GM23338 (cell line): ENCODE data around the gene IL6R.

Source experiments
- CREB1 ChIP-seq: fragments of 250-450 bp; sonication (Bioruptor Pico); IDR thresholded peaks from 2 replicates; pipeline ENCODE4 v1.5.0; 2020; ENCODE audit warnings: low read depth, mild to moderate bottlenecking, moderate library complexity
- EZH2 ChIP-seq: fragments of 200-600 bp; sonication (generic); IDR thresholded peaks from one replicate; pipeline ENCODE4 v1.8.0; 2017; ENCODE audit warnings: antibody characterized with exemption, mild to moderate bottlenecking, low read depth; ENCODE audit not compliant: unreplicated experiment
- EZH2phosphoT487 ChIP-seq: fragments of 200-600 bp; sonication (generic); IDR thresholded peaks from one replicate; pipeline ENCODE4 v1.8.1; 2018; ENCODE audit warnings: antibody characterized with exemption; ENCODE audit not compliant: unreplicated experiment
- POLR2AphosphoS5 ChIP-seq: IDR thresholded peaks from 2 replicates; pipeline ENCODE4 v1.6.1; 2016; ENCODE audit warnings: antibody characterized with exemption, low read depth
- ZNF114 ChIP-seq: fragments of 250-450 bp; sonication (Bioruptor Pico); IDR thresholded peaks from 2 replicates; pipeline ENCODE4 v1.5.0; 2020; ENCODE audit warnings: mild to moderate bottlenecking, moderate library complexity
- ZNF331 ChIP-seq: fragments of 250-450 bp; sonication (Bioruptor Pico); IDR thresholded peaks from 2 replicates; pipeline ENCODE4 v1.5.0; 2020; ENCODE audit warnings: low read depth, mild to moderate bottlenecking, moderate library complexity
- TF ChIP-seq, protein P1 (sequence below), 2 experiments: fragments of 200-600 bp in 1 of 2; sonication (generic) in 1 of 2; conservative IDR thresholded peaks; 2 replicates each; pipeline versions ENCODE4 v1.5.1 to v1.6.1; 2016 to 2017; ENCODE audit warnings: antibody characterized with exemption in 2 of 2, low read depth in 2 of 2, mild to moderate bottlenecking in 2 of 2, moderate library complexity in 1 of 2
- TF ChIP-seq, protein P2 (sequence below): IDR thresholded peaks from one replicate; pipeline ENCODE4 v1.6.1; 2018; ENCODE audit warnings: antibody characterized with exemption; ENCODE audit not compliant: unreplicated experiment

DNA sequence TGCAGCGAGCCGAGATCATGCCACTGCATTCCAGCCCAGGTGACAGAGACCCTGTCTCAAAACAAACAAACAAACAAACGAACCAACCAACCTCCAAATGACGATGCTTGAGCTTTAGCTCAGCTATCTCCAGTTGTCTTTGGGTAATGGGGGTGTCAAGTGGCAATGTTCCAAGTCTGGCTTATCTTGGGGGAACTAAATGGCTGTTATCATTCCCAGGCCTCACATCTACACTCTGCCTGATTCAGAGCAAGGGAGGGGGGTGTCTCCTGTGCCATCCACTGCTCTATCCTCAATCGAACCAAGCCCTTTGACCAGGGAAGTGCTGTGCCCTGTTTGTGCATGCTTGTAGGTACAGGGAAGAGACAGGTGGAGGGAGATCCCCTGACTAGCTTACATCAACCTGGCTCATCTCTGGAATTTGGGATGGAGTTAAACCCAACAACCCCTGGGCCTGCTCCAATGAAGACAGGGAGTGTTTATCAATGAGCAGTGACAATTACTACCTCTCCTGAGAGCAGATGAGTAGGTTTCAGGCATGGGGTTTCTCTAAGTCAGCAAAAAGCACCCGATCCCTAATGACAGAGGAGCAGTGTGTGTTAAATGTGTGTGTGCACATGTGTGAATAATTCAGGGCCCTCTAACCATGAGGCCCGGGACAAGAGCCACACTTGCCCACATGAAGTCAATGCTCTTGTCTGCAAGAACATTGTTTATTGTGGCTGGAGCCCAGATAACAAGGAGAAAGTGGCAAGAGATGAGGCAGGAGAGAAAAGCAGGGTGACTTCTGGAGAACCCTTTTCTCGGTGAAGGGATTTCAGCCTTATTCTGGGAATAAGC, 20.3 kb upstream of the IL6R start:
- TF ChIP-seq, protein P1, sequence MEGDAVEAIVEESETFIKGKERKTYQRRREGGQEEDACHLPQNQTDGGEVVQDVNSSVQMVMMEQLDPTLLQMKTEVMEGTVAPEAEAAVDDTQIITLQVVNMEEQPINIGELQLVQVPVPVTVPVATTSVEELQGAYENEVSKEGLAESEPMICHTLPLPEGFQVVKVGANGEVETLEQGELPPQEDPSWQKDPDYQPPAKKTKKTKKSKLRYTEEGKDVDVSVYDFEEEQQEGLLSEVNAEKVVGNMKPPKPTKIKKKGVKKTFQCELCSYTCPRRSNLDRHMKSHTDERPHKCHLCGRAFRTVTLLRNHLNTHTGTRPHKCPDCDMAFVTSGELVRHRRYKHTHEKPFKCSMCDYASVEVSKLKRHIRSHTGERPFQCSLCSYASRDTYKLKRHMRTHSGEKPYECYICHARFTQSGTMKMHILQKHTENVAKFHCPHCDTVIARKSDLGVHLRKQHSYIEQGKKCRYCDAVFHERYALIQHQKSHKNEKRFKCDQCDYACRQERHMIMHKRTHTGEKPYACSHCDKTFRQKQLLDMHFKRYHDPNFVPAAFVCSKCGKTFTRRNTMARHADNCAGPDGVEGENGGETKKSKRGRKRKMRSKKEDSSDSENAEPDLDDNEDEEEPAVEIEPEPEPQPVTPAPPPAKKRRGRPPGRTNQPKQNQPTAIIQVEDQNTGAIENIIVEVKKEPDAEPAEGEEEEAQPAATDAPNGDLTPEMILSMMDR (conservative IDR thresholded peaks at IDR 0.05; ENCODE audit: low read depth in 2 of 2), result no peak
- TF ChIP-seq CREB1 (CRISPR knock-in tag) (no peak), ZNF331 (CRISPR knock-in tag) (no peak), EZH2 (no peak), POLR2AphosphoS5 (no peak), EZH2phosphoT487 (no peak), ZNF114 (CRISPR knock-in tag) (no peak)
- TF ChIP-seq, protein P2, sequence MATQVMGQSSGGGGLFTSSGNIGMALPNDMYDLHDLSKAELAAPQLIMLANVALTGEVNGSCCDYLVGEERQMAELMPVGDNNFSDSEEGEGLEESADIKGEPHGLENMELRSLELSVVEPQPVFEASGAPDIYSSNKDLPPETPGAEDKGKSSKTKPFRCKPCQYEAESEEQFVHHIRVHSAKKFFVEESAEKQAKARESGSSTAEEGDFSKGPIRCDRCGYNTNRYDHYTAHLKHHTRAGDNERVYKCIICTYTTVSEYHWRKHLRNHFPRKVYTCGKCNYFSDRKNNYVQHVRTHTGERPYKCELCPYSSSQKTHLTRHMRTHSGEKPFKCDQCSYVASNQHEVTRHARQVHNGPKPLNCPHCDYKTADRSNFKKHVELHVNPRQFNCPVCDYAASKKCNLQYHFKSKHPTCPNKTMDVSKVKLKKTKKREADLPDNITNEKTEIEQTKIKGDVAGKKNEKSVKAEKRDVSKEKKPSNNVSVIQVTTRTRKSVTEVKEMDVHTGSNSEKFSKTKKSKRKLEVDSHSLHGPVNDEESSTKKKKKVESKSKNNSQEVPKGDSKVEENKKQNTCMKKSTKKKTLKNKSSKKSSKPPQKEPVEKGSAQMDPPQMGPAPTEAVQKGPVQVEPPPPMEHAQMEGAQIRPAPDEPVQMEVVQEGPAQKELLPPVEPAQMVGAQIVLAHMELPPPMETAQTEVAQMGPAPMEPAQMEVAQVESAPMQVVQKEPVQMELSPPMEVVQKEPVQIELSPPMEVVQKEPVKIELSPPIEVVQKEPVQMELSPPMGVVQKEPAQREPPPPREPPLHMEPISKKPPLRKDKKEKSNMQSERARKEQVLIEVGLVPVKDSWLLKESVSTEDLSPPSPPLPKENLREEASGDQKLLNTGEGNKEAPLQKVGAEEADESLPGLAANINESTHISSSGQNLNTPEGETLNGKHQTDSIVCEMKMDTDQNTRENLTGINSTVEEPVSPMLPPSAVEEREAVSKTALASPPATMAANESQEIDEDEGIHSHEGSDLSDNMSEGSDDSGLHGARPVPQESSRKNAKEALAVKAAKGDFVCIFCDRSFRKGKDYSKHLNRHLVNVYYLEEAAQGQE, result no peak
